GM12878 (cell line): ENCODE data around the gene SOS1. TPM values are rescaled to one million over a fixed set of nuclear protein-coding genes. Genes with fewer than 3 reads are reported as not detected.

Experiments used
- ATAC-seq: fragments of 200-7000 bp; cut with Tn5 transposase; 3 replicates; pipeline ENCODE4 v1.9.1; 2020; ENCODE audit warnings: mild to moderate bottlenecking, moderate library complexity
- BruUV-seq: library from RNA; stranded (reverse); fragments of 400-500 nt; replicated peaks from 2 replicates; lab custom pipeline; 2021; lab: Mats Ljungman, UMichigan
- CTCF ChIA-PET: fragments of 300-600 bp; sonication (Branson Sonifier 250); formaldehyde crosslinking; extraction: SDS; loops from one replicate; lab custom pipeline; 2021; ENCODE audit warnings: inconsistent platforms; lab: Yijun Ruan, JAX
- POLR2A ChIA-PET: fragments of 350-600 bp; formaldehyde crosslinking; extraction: SDS; loops from one replicate; lab custom pipeline; 2021; ENCODE audit warnings: inconsistent platforms; lab: Charles Lee
- RAD21 ChIA-PET: fragments of 300-600 bp; sonication (Branson Sonifier 250); formaldehyde crosslinking; loops from one replicate; lab custom pipeline; 2023; ENCODE audit warnings: antibody characterized with exemption; ENCODE audit not compliant: unreplicated experiment; lab: Charles Lee
- SMC1A ChIA-PET: fragments of 300-600 bp; sonication (Branson Sonifier 250); formaldehyde crosslinking; loops from one replicate; lab custom pipeline; 2023; ENCODE audit not compliant: unreplicated experiment, uncharacterized antibody; lab: Charles Lee
- DNase-seq: peaks from one replicate; pipeline ENCODE4 v3.0.0-alpha.2; 2011; ENCODE audit warnings: low read depth, low spot score
- FAIRE-seq: peaks from 3 replicates; lab custom pipeline; 2011; peaks lifted over from hg19 to GRCh38; lab: Jason Lieb, UNC
- H2AFZ ChIP-seq: 2 replicates; pipeline ENCODE4 v1.6.0; 2011; ENCODE audit warnings: low read depth, low read length, control low read depth; ENCODE audit not compliant: control insufficient read depth
- H3K27ac ChIP-seq: 2 replicates; pipeline ENCODE4 v1.5.1; 2011; ENCODE audit warnings: control low read depth; ENCODE audit not compliant: control insufficient read depth, insufficient read depth
- H3K27me3 ChIP-seq, 2 experiments: replicated peaks in 1 of 2; 2 replicates each; pipeline versions ENCODE4 v1.6.0 to v1.6.1; 2011; ENCODE audit warnings: low read length in 1 of 2; ENCODE audit not compliant: control insufficient read depth in 2 of 2, insufficient read depth in 2 of 2
- H3K36me3 ChIP-seq, 2 experiments: 2 replicates each; pipeline ENCODE4 v1.5.1; 2011; ENCODE audit warnings: low read length in 1 of 2; ENCODE audit not compliant: control insufficient read depth in 2 of 2, insufficient read depth in 2 of 2
- H3K4me1 ChIP-seq: 2 replicates; pipeline ENCODE4 v1.6.1; 2011; ENCODE audit warnings: mild to moderate bottlenecking, low read length, moderate library complexity, mixed read lengths; ENCODE audit not compliant: control insufficient read depth, insufficient read depth
- H3K4me2 ChIP-seq: 2 replicates; pipeline ENCODE4 v1.6.0; 2011; ENCODE audit warnings: control low read depth; ENCODE audit not compliant: control insufficient read depth, insufficient read depth
- H3K4me3 ChIP-seq: fragments of 200-600 bp; sonication (generic); 2 replicates; pipeline ENCODE4 v1.5.1; 2016
- H3K79me2 ChIP-seq: 2 replicates; pipeline ENCODE4 v1.6.0; 2011; ENCODE audit warnings: low read length; ENCODE audit not compliant: control insufficient read depth, insufficient read depth
- H3K9ac ChIP-seq: 2 replicates; pipeline ENCODE4 v1.8.0; 2011; ENCODE audit warnings: low read length, control low read depth, mixed read lengths; ENCODE audit not compliant: control insufficient read depth, insufficient read depth
- H3K9me3 ChIP-seq: replicated peaks from 3 replicates; pipeline ENCODE4 v1.5.1; 2011; ENCODE audit warnings: mild to moderate bottlenecking, low read length; ENCODE audit not compliant: control insufficient read depth, insufficient read depth
- H4K20me1 ChIP-seq: 2 replicates; pipeline ENCODE4 v1.6.0; 2011; ENCODE audit not compliant: control insufficient read depth, insufficient read depth
- ATF3 ChIP-seq: IDR thresholded peaks from 2 replicates; pipeline ENCODE4 v1.6.1; 2011; ENCODE audit warnings: low read depth, mild to moderate bottlenecking, low read length, moderate library complexity, borderline replicate concordance; ENCODE audit errors: extremely low read depth
- CREB1 ChIP-seq: IDR thresholded peaks from 2 replicates; pipeline ENCODE4 v1.6.1; 2012; ENCODE audit warnings: low read depth, mild to moderate bottlenecking, inconsistent platforms
- ETV6 ChIP-seq, 2 experiments: fragments of 450-650 bp in 1 of 2; IDR thresholded peaks in 1 of 2; conservative IDR thresholded peaks in 1 of 2; 2 replicates each; pipeline ENCODE4 v1.6.1; 2014; ENCODE audit warnings: antibody characterized with exemption in 1 of 2, borderline replicate concordance in 1 of 2, low read depth in 1 of 2, mild to moderate bottlenecking in 1 of 2, moderate library complexity in 1 of 2
- FOXM1 ChIP-seq: IDR thresholded peaks from 2 replicates; pipeline ENCODE4 v1.6.1; 2012; ENCODE audit warnings: low read depth, mild to moderate bottlenecking, inconsistent platforms, low read length, moderate library complexity
- GABPA ChIP-seq: IDR thresholded peaks from 2 replicates; pipeline ENCODE4 v1.6.1; 2014; ENCODE audit warnings: antibody characterized with exemption, low read depth, mild to moderate bottlenecking, inconsistent platforms
- JUNB ChIP-seq: IDR thresholded peaks from 2 replicates; pipeline ENCODE4 v1.6.1; 2016; ENCODE audit warnings: antibody characterized with exemption, mild to moderate bottlenecking
- KDM1A ChIP-seq: fragments of 200-600 bp; sonication (generic); IDR thresholded peaks from 2 replicates; pipeline ENCODE4 v1.6.1; 2016; ENCODE audit warnings: borderline replicate concordance
- MEF2A ChIP-seq: IDR thresholded peaks from 2 replicates; pipeline ENCODE4 v1.6.1; 2011; ENCODE audit warnings: low read depth, mild to moderate bottlenecking, low read length, moderate library complexity; ENCODE audit not compliant: insufficient read depth
- MXI1 ChIP-seq: fragments of 150-350 bp; IDR thresholded peaks from 2 replicates; pipeline ENCODE4 v1.6.1; 2011; ENCODE audit warnings: low read depth, mild to moderate bottlenecking, inconsistent platforms, low read length, improper control_type of control experiment
- PAX8 ChIP-seq: fragments of 450-650 bp; IDR thresholded peaks from 2 replicates; pipeline ENCODE4 v1.6.1; 2017; ENCODE audit warnings: mild to moderate bottlenecking, moderate library complexity
- POLR2A ChIP-seq: IDR thresholded peaks from 2 replicates; pipeline ENCODE4 v1.6.1; 2011; ENCODE audit warnings: low read depth, mild to moderate bottlenecking, low read length
- PRDM15 ChIP-seq: fragments of 450-650 bp; formaldehyde crosslinking; IDR thresholded peaks from 2 replicates; pipeline ENCODE4 v1.4.0; 2020; ENCODE audit warnings: mild to moderate bottlenecking, moderate library complexity
- RB1 ChIP-seq: fragments of 450-650 bp; formaldehyde crosslinking; IDR thresholded peaks from 2 replicates; pipeline ENCODE4 v1.6.1; 2017; ENCODE audit warnings: mild to moderate bottlenecking, borderline replicate concordance
- RELA ChIP-seq: fragments of 450-650 bp; IDR thresholded peaks from 2 replicates; pipeline ENCODE4 v1.8.0; 2014; ENCODE audit warnings: borderline replicate concordance; ENCODE audit not compliant: partially characterized antibody
- SUPT20H ChIP-seq: IDR thresholded peaks from 2 replicates; pipeline ENCODE4 v1.6.1; 2011; ENCODE audit warnings: low read depth, mild to moderate bottlenecking, low read length, moderate library complexity, borderline replicate concordance; ENCODE audit not compliant: control insufficient read depth
- USF1 ChIP-seq: IDR thresholded peaks from 2 replicates; pipeline ENCODE4 v1.6.1; 2011; ENCODE audit warnings: borderline replicate concordance, low read depth, mild to moderate bottlenecking, moderate library complexity, mixed read lengths, low read length; ENCODE audit not compliant: insufficient read depth; ENCODE audit errors: extremely low read length
- WGBS: methylation state at CpG from one replicate; pipeline ENCODE4 v1.1.6; 2016; ENCODE audit warnings: low lambda C conversion rate; ENCODE audit not compliant: insufficient replicate concordance, insufficient coverage; ENCODE audit errors: missing lambda C conversion rate; 5-methylcytosine and 5-hydroxymethylcytosine counted together
- in situ Hi-C: fragments of 300-500 bp; cut with MboI; formaldehyde crosslinking; loops from 9 replicates; pipeline ENCODE4 v1.14.3; 2018; ENCODE audit warnings: mixed read lengths
- intact Hi-C: fragments of 100-400 bp; cut with micrococcal nuclease; formaldehyde crosslinking; loops from one replicate; pipeline ENCODE4 v1.14.2; 2022; ENCODE audit not compliant: unreplicated experiment
- polyA plus RNA-seq, 11 experiments: library from polyadenylated mRNA; depleted of rRNA in 4 of 11; unstranded in 6 of 11; stranded (reverse) in 5 of 11; fragments of >200 nt; fragmentation: Nextera tagmentation in 4 of 11; fragmentation: Illumina TruSeq in 1 of 11; extraction: Ambion mirVana in 4 of 11; extraction: Trizol in 1 of 11; gene quantifications; 1 replicate in 1 of 11; 2 replicates in 10 of 11; pipeline versions ENCODE4 v1.2.1 to v1.2.3, GENCODE V29; 2011 to 2016; ENCODE audit warnings: inconsistent platforms in 2 of 11, missing spikeins in 2 of 11, low read depth in 1 of 11
- total RNA-seq, 4 experiments: library from RNA; depleted of rRNA in 3 of 4; stranded (reverse); fragments of >200 nt in 3 of 4; fragmentation: Illumina TruSeq in 1 of 4; extraction: Trizol in 1 of 4; gene quantifications; 2 replicates each; pipeline versions ENCODE4 v1.2.1 to v1.2.3, GENCODE V29; 2013 to 2021

The SOS1 gene
- total and polyA plus RNA-seq, 10 of the 15 experiments (the other 5 are each of a cell fraction or from before 2014, with no cell fraction given), result 2.1 to 24.1 (median 8.5) TPM

GRCh38 chr2:38935568-38936172 lies 185.2 kb downstream of the SOS1 start:
- ATAC-seq (no peak), DNase-seq (no peak), FAIRE-seq (no peak)
- Histone ChIP-seq H3K36me3 (no peaks in the 10 kb centered on the region), H3K27me3 (no peaks in the 10 kb centered on the region; a peak in 1 of 4 replicates), H3K4me3 (no peak overlapping the region), H3K79me2 (no peaks in the 10 kb centered on the region), H3K4me1 (no peaks in the 10 kb centered on the region), H2AFZ (no peak overlapping the region), H3K27ac (no peak overlapping the region), H3K9ac (no peak overlapping the region), H3K9me3 (no peaks in the 10 kb centered on the region), H3K4me2 (no peak overlapping the region), H4K20me1 (no peaks in the 10 kb centered on the region)
- ChIA-PET POLR2A (interaction anchor here (0.6 kb wide), 1 partner anchor 190 kb away, joined by 3 read pairs; no protein-coding TSS in a partner anchor), SMC1A (interaction anchor here (0.6 to 0.7 kb wide), 3 partner anchors 10 to 294 kb away, joined by 3 read pairs; no protein-coding TSS in a partner anchor), RAD21 (no interaction called here), CTCF (interaction anchor here (0.6 to 1.8 kb wide), 2 partner anchors 12 to 356 kb away, joined by 3 to 5 read pairs; no protein-coding TSS in a partner anchor)
- in situ Hi-C loops (no loop called here), intact Hi-C loops (no loop called here)
- BruUV-seq, result no TSS peak
- 32% methylated on average over 4 of the region's 4 CpGs for WGBS
- TF ChIP-seq MEF2A (no peak), ATF3 (no peak), USF1 (no peak), PAX8 (no peak), CREB1 (no peak), RB1 (no peak), MXI1 (no peak), POLR2A (no peak), JUNB (no peak), GABPA (no peak), RELA (no peak), SUPT20H (no peak), FOXM1 (no peak), KDM1A (no peak), ETV6 (conservative IDR thresholded peaks at IDR 0.05 in 1 of 2, IDR thresholded peaks at IDR 0.05 in 1 of 2; ENCODE audit: borderline replicate concordance in 1 of 2, low read depth in 1 of 2) (no peak), PRDM15 (CRISPR knock-in tag) (no peak)
